Activated naive CD8-positive, alpha-beta T cell treated with anti-CD3 and anti-CD28 coated beads, Interleukin-2, amount 10 ng/mL, durations not matched to agents 7 days and 5 days (primary cell): ENCODE results near the gene KLHDC9. TPM values are rescaled to one million over a fixed set of nuclear protein-coding genes. Genes with fewer than 3 reads are reported as not detected.
A peak's percentile ranks its signal among the peaks of the same experiment; 100 is the strongest.

Experiments used
- ATAC-seq: fragments of 150-1000 bp; cut with Tn5 transposase; one replicate; pipeline ENCODE4 v1.10.0; 2021; ENCODE audit warnings: low read depth, moderate library complexity
- POLR2A ChIA-PET: fragments of 350-600 bp; sonication (Branson Sonifier 250); formaldehyde crosslinking; loops from one replicate; lab custom pipeline; 2021; ENCODE audit warnings: antibody characterized with exemption; lab: Charles Lee
- DNase-seq: peaks from one replicate; pipeline ENCODE4 v3.0.0; 2021
- H3K27ac Mint-ChIP-seq: one replicate; pipeline ENCODE4 v1.8.0; 2022; ENCODE audit warnings: mild to moderate bottlenecking, mixed read lengths
- H3K27me3 Mint-ChIP-seq: one replicate; pipeline ENCODE4 v1.8.0; 2022; ENCODE audit warnings: mild to moderate bottlenecking, moderate library complexity, mixed read lengths
- H3K36me3 Mint-ChIP-seq: one replicate; pipeline ENCODE4 v1.8.0; 2021; ENCODE audit warnings: mild to moderate bottlenecking, mixed read lengths
- H3K4me1 Mint-ChIP-seq: one replicate; pipeline ENCODE4 v1.8.0; 2021; ENCODE audit warnings: mixed read lengths
- H3K4me3 Mint-ChIP-seq: one replicate; pipeline ENCODE4 v1.8.0; 2022; ENCODE audit warnings: mild to moderate bottlenecking, moderate library complexity, mixed read lengths
- H3K9me3 Mint-ChIP-seq: one replicate; pipeline ENCODE4 v1.8.0; 2021; ENCODE audit warnings: mixed read lengths
- total RNA-seq, 2 experiments: library from RNA; stranded (reverse); gene quantifications; one replicate each; pipeline ENCODE4 v1.2.3, GENCODE V29; 2021

The KLHDC9 gene
- total RNA-seq, 2 experiments from 2014 or later = 1.2 TPM

- Mint-ChIP-seq H3K27ac (peak overlapping the region; percentile 100), H3K9me3 (no peaks in the 10 kb centered on the region), H3K36me3 (peaks cover 37% of the 10 kb centered on the region), H3K4me1 (peaks cover 52% of the 10 kb centered on the region), H3K27me3 (no peaks in the 10 kb centered on the region), H3K4me3 (peak overlapping the region; percentile 100)
- peak; percentile 73 for ATAC-seq
- DNase-seq = peak; percentile 80
- POLR2A ChIA-PET = interaction anchor here (0.5 to 7.7 kb wide), 25 partner anchors 7 to 358 kb away, joined by 3 to 159 read pairs (median 4); partner anchors contain the start of genes CD48, DEDD, F11R and KLHDC9
These were observed 29.6 kb upstream of the KLHDC9 start for GRCh38 chr1:161068306-161069234.

GRCh38 chr1:161069241-161069640 lies 28.9 kb upstream of the KLHDC9 start:
- Mint-ChIP-seq H3K4me3 (peak overlapping the region; percentile 100), H3K36me3 (peaks cover 34% of the 10 kb centered on the region), H3K4me1 (peaks cover 50% of the 10 kb centered on the region), H3K9me3 (no peaks in the 10 kb centered on the region), H3K27me3 (no peaks in the 10 kb centered on the region), H3K27ac (peak overlapping the region; percentile 100)
- ATAC-seq (peak; percentile 1), DNase-seq (no peak)
- POLR2A ChIA-PET = interaction anchor here (0.5 to 7.7 kb wide), 24 partner anchors 8 to 360 kb away, joined by 3 to 159 read pairs (median 5); partner anchors contain the start of genes DEDD, F11R, KLHDC9 and NIT1

- Mint-ChIP-seq H3K4me1 (peaks cover 47% of the 10 kb centered on the region), H3K36me3 (peaks cover 29% of the 10 kb centered on the region), H3K4me3 (peak within 1 kb of the TSS; percentile 100), H3K27ac (peak within 1 kb of the TSS; percentile 100), H3K27me3 (no peaks in the 10 kb centered on the region), H3K9me3 (no peaks in the 10 kb centered on the region)
- DNase-seq (peak; percentile 78), ATAC-seq (peak; percentile 79)
- POLR2A ChIA-PET = interaction anchor here (0.5 to 7.7 kb wide), 26 partner anchors 9 to 362 kb away, joined by 3 to 159 read pairs (median 5); partner anchors contain the start of genes DEDD, F11R, KLHDC9 and NIT1
These were observed 28.4 kb upstream of the KLHDC9 start, which contains the start of gene ARHGAP30 for GRCh38 chr1:161069731-161070270. Gene ARHGAP30, minus strand, starts transcription at chr1:161069891. Its CDS starts 267 bp downstream, at chr1:161069624.

GRCh38 chr1:161070761-161071160 lies 27.4 kb upstream of the KLHDC9 start:
- Mint-ChIP-seq H3K4me1 (peaks cover 44% of the 10 kb centered on the region), H3K36me3 (peaks cover 29% of the 10 kb centered on the region), H3K27me3 (no peaks in the 10 kb centered on the region), H3K27ac (peak overlapping the region; percentile 100), H3K4me3 (peak overlapping the region; percentile 100), H3K9me3 (no peaks in the 10 kb centered on the region)
- POLR2A ChIA-PET = interaction anchor here (0.5 to 7.7 kb wide), 14 partner anchors 9 to 71 kb away, joined by 3 to 159 read pairs (median 6); partner anchors contain the start of genes F11R, KLHDC9, NIT1 and PFDN2
- ATAC-seq (no peak), DNase-seq (no peak)

GRCh38 chr1:161071886-161072371 lies 26.2 kb upstream of the KLHDC9 start:
- peak; percentile 62 for DNase-seq
- peaks cover 20% of the 10 kb centered on the region for H3K36me3 Mint-ChIP-seq
- no peak overlapping the region for H3K4me3 Mint-ChIP-seq
- H3K4me1 Mint-ChIP-seq = peaks cover 38% of the 10 kb centered on the region
- H3K9me3 Mint-ChIP-seq = no peaks in the 10 kb centered on the region
- H3K27ac Mint-ChIP-seq = peak overlapping the region; percentile 74
- no peaks in the 10 kb centered on the region for H3K27me3 Mint-ChIP-seq
- POLR2A ChIA-PET = interaction anchor here (0.8 to 7.7 kb wide), 7 partner anchors 10 to 70 kb away, joined by 3 to 159 read pairs (median 4); partner anchors contain the start of genes KLHDC9, NIT1, PFDN2 and USF1
- ATAC-seq = no peak

GRCh38 chr1:161072751-161073449 lies 25.3 kb upstream of the KLHDC9 start:
- no peak overlapping the region for H3K4me3 Mint-ChIP-seq
- no peaks in the 10 kb centered on the region for H3K27me3 Mint-ChIP-seq
- ATAC-seq = no peak
- peaks cover 13% of the 10 kb centered on the region for H3K36me3 Mint-ChIP-seq
- POLR2A ChIA-PET = interaction anchor here (7.7 kb wide), 1 partner anchor 25 kb away, joined by 118 read pairs; the partner anchor contains the start of gene KLHDC9
- DNase-seq = no peak
- H3K9me3 Mint-ChIP-seq = no peaks in the 10 kb centered on the region
- H3K4me1 Mint-ChIP-seq = peaks cover 33% of the 10 kb centered on the region
- H3K27ac Mint-ChIP-seq = peak overlapping the region; percentile 34

GRCh38 chr1:161073474-161074121 lies 24.6 kb upstream of the KLHDC9 start:
- Mint-ChIP-seq H3K27ac (peak overlapping the region; percentile 46), H3K4me3 (no peak overlapping the region), H3K36me3 (peaks cover 8% of the 10 kb centered on the region), H3K9me3 (no peaks in the 10 kb centered on the region), H3K27me3 (no peaks in the 10 kb centered on the region), H3K4me1 (peaks cover 33% of the 10 kb centered on the region)
- DNase-seq (no peak), ATAC-seq (no peak)
- POLR2A ChIA-PET = interaction anchor here (0.6 to 0.8 kb wide), 2 partner anchors 14 to 82 kb away, joined by 3 to 4 read pairs; no protein-coding TSS in a partner anchor

- POLR2A ChIA-PET = interaction anchor here (0.6 kb wide), 1 partner anchor 19 kb away, joined by 3 read pairs; no protein-coding TSS in a partner anchor
- DNase-seq (no peak), ATAC-seq (no peak)
- no peaks in the 10 kb centered on the region for H3K9me3 Mint-ChIP-seq
- H3K36me3 Mint-ChIP-seq = no peaks in the 10 kb centered on the region
- H3K27ac Mint-ChIP-seq = peak overlapping the region; percentile 46
- H3K4me3 Mint-ChIP-seq = no peak overlapping the region
- H3K4me1 Mint-ChIP-seq = peaks cover 33% of the 10 kb centered on the region
- H3K27me3 Mint-ChIP-seq = no peaks in the 10 kb centered on the region
These were observed 23.3 kb upstream of the KLHDC9 start for GRCh38 chr1:161074676-161075368.

- H3K9me3 Mint-ChIP-seq = no peaks in the 10 kb centered on the region
- POLR2A ChIA-PET = no interaction called here
- H3K4me3 Mint-ChIP-seq = no peak overlapping the region
- H3K27me3 Mint-ChIP-seq = no peaks in the 10 kb centered on the region
- no peak for ATAC-seq
- no peak for DNase-seq
- no peak overlapping the region for H3K27ac Mint-ChIP-seq
- no peaks in the 10 kb centered on the region for H3K36me3 Mint-ChIP-seq
- peaks cover 27% of the 10 kb centered on the region for H3K4me1 Mint-ChIP-seq
These were observed 21.8 kb upstream of the KLHDC9 start for GRCh38 chr1:161076410-161076809.

- no peak overlapping the region for H3K4me3 Mint-ChIP-seq
- H3K27me3 Mint-ChIP-seq = no peaks in the 10 kb centered on the region
- no peaks in the 10 kb centered on the region for H3K9me3 Mint-ChIP-seq
- H3K4me1 Mint-ChIP-seq = peaks cover 20% of the 10 kb centered on the region
- H3K36me3 Mint-ChIP-seq = no peaks in the 10 kb centered on the region
- H3K27ac Mint-ChIP-seq = no peak overlapping the region
- POLR2A ChIA-PET = no interaction called here
- no peak for DNase-seq
- no peak for ATAC-seq
These were observed 20.7 kb upstream of the KLHDC9 start for GRCh38 chr1:161077426-161077825.

GRCh38 chr1:161079436-161080110 lies 18.6 kb upstream of the KLHDC9 start:
- DNase-seq (no peak), ATAC-seq (no peak)
- H3K36me3 Mint-ChIP-seq = no peaks in the 10 kb centered on the region
- no peaks in the 10 kb centered on the region for H3K27me3 Mint-ChIP-seq
- POLR2A ChIA-PET = interaction anchor here (1.2 kb wide), 1 partner anchor 10 kb away, joined by 8 read pairs; the partner anchor contains the start of gene ARHGAP30
- no peak overlapping the region for H3K27ac Mint-ChIP-seq
- H3K4me3 Mint-ChIP-seq = no peak overlapping the region
- H3K4me1 Mint-ChIP-seq = peaks cover 7% of the 10 kb centered on the region
- no peaks in the 10 kb centered on the region for H3K9me3 Mint-ChIP-seq
